ENCODE data around the gene CNTN6. TPM values are rescaled to one million over a fixed set of nuclear protein-coding genes. Genes with fewer than 3 reads are reported as not detected.

Gene CNTN6
- polyA plus RNA-seq, 1 donor (not counting 4 experiments of a cell fraction or from before 2014, with no cell fraction given) = not detected

- no peak for DNase-seq (ENCODE audit: low read depth, low spot score)
- TF ChIP-seq EZH2 (IDR thresholded peaks at IDR 0.05; ENCODE audit: low read length) (no peak), CTCF (optimal IDR thresholded peaks at IDR 0.05 in 1 of 3, IDR thresholded peaks at IDR 0.05 in 1 of 3, conservative IDR thresholded peaks at IDR 0.05 in 1 of 3; ENCODE audit: extremely low read depth in 1 of 3, insufficient read depth in 2 of 3, low read length in 3 of 3) (no peak)
- Histone ChIP-seq H3K4me3 (ENCODE audit: control insufficient read depth in 2 of 3, extremely low read depth in 1 of 3, insufficient read depth in 2 of 3, low read depth in 1 of 3, low read length in 3 of 3) (no peak overlapping the region), H3K4me2 (ENCODE audit: control insufficient read depth, extremely low read depth, insufficient read depth, low read depth, low read length) (no peak overlapping the region), H3K27ac (ENCODE audit: control insufficient read depth, insufficient read depth, low read length) (no peak overlapping the region), H3K27me3 (ENCODE audit: control insufficient read depth, extremely low read depth, insufficient read depth, low read length) (no peaks in the 10 kb centered on the region), H3K79me2 (ENCODE audit: control insufficient read depth, insufficient read depth, low read length) (no peaks in the 10 kb centered on the region), H4K20me1 (ENCODE audit: control insufficient read depth, extremely low read depth, insufficient read depth, low read length) (no peaks in the 10 kb centered on the region), H3K9ac (ENCODE audit: control insufficient read depth, extremely low read depth, insufficient read depth, low read length) (no peak overlapping the region), H3K9me3 (ENCODE audit: control insufficient read depth, low read depth, low read length) (no peaks in the 10 kb centered on the region), H3K9me1 (ENCODE audit: control insufficient read depth, extremely low read depth, insufficient read depth, low read length) (no peaks in the 10 kb centered on the region), H3K4me1 (ENCODE audit: control insufficient read depth, extremely low read depth, insufficient read depth, low read length) (no peaks in the 10 kb centered on the region), H2AFZ (ENCODE audit: control insufficient read depth, low read length) (no peak overlapping the region), H3K36me3 (ENCODE audit: control insufficient read depth in 2 of 2, extremely low read depth in 1 of 2, insufficient read depth in 2 of 2, low read length in 2 of 2) (no peaks in the 10 kb centered on the region)
- FAIRE-seq = no peak
- dilution Hi-C loops (cut with MboI; ENCODE audit: extremely low pct_ligation_motif_present, low sequenced_read_pairs) = no loop called here
These were observed 253.6 kb downstream of the CNTN6 start for GRCh38 chr3:1346386-1346785.

GRCh38 chr3:1348547-1348946 is 255.7 kb downstream of the CNTN6 start:
- H3K4me2 ChIP-seq (ENCODE audit: control insufficient read depth, extremely low read depth, insufficient read depth, low read depth, low read length) = no peak overlapping the region
- no peak overlapping the region for H3K27ac ChIP-seq (ENCODE audit: control insufficient read depth, insufficient read depth, low read length)
- no peaks in the 10 kb centered on the region for H3K4me1 ChIP-seq (ENCODE audit: control insufficient read depth, extremely low read depth, insufficient read depth, low read length)
- no peaks in the 10 kb centered on the region for H3K27me3 ChIP-seq (ENCODE audit: control insufficient read depth, extremely low read depth, insufficient read depth, low read length)
- no peak overlapping the region for H3K9ac ChIP-seq (ENCODE audit: control insufficient read depth, extremely low read depth, insufficient read depth, low read length)
- H2AFZ ChIP-seq (ENCODE audit: control insufficient read depth, low read length) = no peak overlapping the region
- H3K36me3 ChIP-seq (ENCODE audit: control insufficient read depth in 2 of 2, extremely low read depth in 1 of 2, insufficient read depth in 2 of 2, low read length in 2 of 2) = no peaks in the 10 kb centered on the region
- H4K20me1 ChIP-seq (ENCODE audit: control insufficient read depth, extremely low read depth, insufficient read depth, low read length) = no peaks in the 10 kb centered on the region
- no peaks in the 10 kb centered on the region for H3K9me1 ChIP-seq (ENCODE audit: control insufficient read depth, extremely low read depth, insufficient read depth, low read length)
- H3K9me3 ChIP-seq (ENCODE audit: control insufficient read depth, low read depth, low read length) = no peaks in the 10 kb centered on the region
- TF ChIP-seq CTCF (optimal IDR thresholded peaks at IDR 0.05 in 1 of 3, IDR thresholded peaks at IDR 0.05 in 1 of 3, conservative IDR thresholded peaks at IDR 0.05 in 1 of 3; ENCODE audit: extremely low read depth in 1 of 3, insufficient read depth in 2 of 3, low read length in 3 of 3) (no peak), EZH2 (IDR thresholded peaks at IDR 0.05; ENCODE audit: low read length) (no peak)
- dilution Hi-C loops (cut with MboI; ENCODE audit: extremely low pct_ligation_motif_present, low sequenced_read_pairs) = no loop called here
- no peak overlapping the region for H3K4me3 ChIP-seq (ENCODE audit: control insufficient read depth in 2 of 3, extremely low read depth in 1 of 3, insufficient read depth in 2 of 3, low read depth in 1 of 3, low read length in 3 of 3)
- no peaks in the 10 kb centered on the region for H3K79me2 ChIP-seq (ENCODE audit: control insufficient read depth, insufficient read depth, low read length)
- DNase-seq (ENCODE audit: low read depth, low spot score) = no peak
- FAIRE-seq = no peak

All from keratinocyte (primary cell).